ENCODE data around the gene ASZ1. TPM values are rescaled to one million over a fixed set of nuclear protein-coding genes. Genes with fewer than 3 reads are reported as not detected.

ASZ1 gene
- total RNA-seq, 1 donor from 2014 or later = not detected

GRCh38 chr7:117332031-117332430 lies 95.3 kb downstream of the ASZ1 start:
- Mint-ChIP-seq H3K4me1 (ENCODE audit: unreplicated experiment) (no peaks in the 10 kb centered on the region), H3K36me3 (ENCODE audit: unreplicated experiment) (peaks cover 24% of the 10 kb centered on the region), H3K4me3 (ENCODE audit: unreplicated experiment) (no peak overlapping the region), H3K27ac (ENCODE audit: unreplicated experiment) (no peak overlapping the region), H3K9me3 (ENCODE audit: unreplicated experiment) (peaks cover 34% of the 10 kb centered on the region), H3K27me3 (ENCODE audit: unreplicated experiment) (peaks cover 7% of the 10 kb centered on the region)
- no peak for DNase-seq (ENCODE audit: extremely low spot score, unreplicated experiment)
- no peak for TF ChIP-seq CTCF (IDR thresholded peaks at IDR 0.05)

- Mint-ChIP-seq H3K36me3 (ENCODE audit: unreplicated experiment) (peaks cover 16% of the 10 kb centered on the region), H3K4me1 (ENCODE audit: unreplicated experiment) (peaks cover 37% of the 10 kb centered on the region), H3K9me3 (ENCODE audit: unreplicated experiment) (peaks cover 28% of the 10 kb centered on the region), H3K4me3 (ENCODE audit: unreplicated experiment) (no peak overlapping the region), H3K27me3 (ENCODE audit: unreplicated experiment) (peaks cover 15% of the 10 kb centered on the region), H3K27ac (ENCODE audit: unreplicated experiment) (peak overlapping the region; percentile 65)
- DNase-seq (ENCODE audit: extremely low spot score, unreplicated experiment) = no peak
- no peak for TF ChIP-seq CTCF (IDR thresholded peaks at IDR 0.05)
These were observed 101.5 kb downstream of the ASZ1 start for GRCh38 chr7:117325836-117326235.

- Mint-ChIP-seq H3K4me1 (ENCODE audit: unreplicated experiment) (peaks cover 37% of the 10 kb centered on the region), H3K36me3 (ENCODE audit: unreplicated experiment) (peaks cover 13% of the 10 kb centered on the region), H3K4me3 (ENCODE audit: unreplicated experiment) (peak overlapping the region; percentile 85), H3K27me3 (ENCODE audit: unreplicated experiment) (peaks cover 15% of the 10 kb centered on the region), H3K27ac (ENCODE audit: unreplicated experiment) (peak overlapping the region; percentile 65), H3K9me3 (ENCODE audit: unreplicated experiment) (peaks cover 21% of the 10 kb centered on the region)
- no peak for TF ChIP-seq CTCF (IDR thresholded peaks at IDR 0.05)
- no peak for DNase-seq (ENCODE audit: extremely low spot score, unreplicated experiment)
These were observed 102.3 kb downstream of the ASZ1 start for GRCh38 chr7:117324960-117325359.

- peak; percentile 84 for DNase-seq (ENCODE audit: extremely low spot score, unreplicated experiment)
- Mint-ChIP-seq H3K9me3 (ENCODE audit: unreplicated experiment) (peaks cover 21% of the 10 kb centered on the region), H3K4me1 (ENCODE audit: unreplicated experiment) (peaks cover 39% of the 10 kb centered on the region), H3K36me3 (ENCODE audit: unreplicated experiment) (peaks cover 11% of the 10 kb centered on the region), H3K4me3 (ENCODE audit: unreplicated experiment) (peak overlapping the region; percentile 85), H3K27me3 (ENCODE audit: unreplicated experiment) (peaks cover 15% of the 10 kb centered on the region), H3K27ac (ENCODE audit: unreplicated experiment) (peak overlapping the region; percentile 81)
- no peak for TF ChIP-seq CTCF (IDR thresholded peaks at IDR 0.05)
These were observed 103.2 kb downstream of the ASZ1 start for GRCh38 chr7:117323851-117324711.

- H3K27me3 Mint-ChIP-seq (ENCODE audit: unreplicated experiment) = peaks cover 15% of the 10 kb centered on the region
- H3K4me1 Mint-ChIP-seq (ENCODE audit: unreplicated experiment) = peaks cover 40% of the 10 kb centered on the region
These were observed 103.9 kb downstream of the ASZ1 start for GRCh38 chr7:117323305-117323850.

More at GRCh38 chr7:117323305-117323850, 103.9 kb downstream of the ASZ1 start:
- peak overlapping the region; percentile 85 for H3K4me3 Mint-ChIP-seq (ENCODE audit: unreplicated experiment)
- H3K36me3 Mint-ChIP-seq (ENCODE audit: unreplicated experiment) = peaks cover 7% of the 10 kb centered on the region
- TF ChIP-seq CTCF (IDR thresholded peaks at IDR 0.05) = no peak
- DNase-seq (ENCODE audit: extremely low spot score, unreplicated experiment) = no peak
- peak overlapping the region; percentile 81 for H3K27ac Mint-ChIP-seq (ENCODE audit: unreplicated experiment)
- H3K9me3 Mint-ChIP-seq (ENCODE audit: unreplicated experiment) = peaks cover 16% of the 10 kb centered on the region

Data from osteocyte (in vitro differentiated cells).